NCI-H774 (cell line): ENCODE results near the gene CTAG1A.
"Not testable (repeated sequence)": the region's sequence is repeated elsewhere in the genome, so short reads cannot be mapped to it uniquely, and the experiment has no call there.

Source experiments
- DNase-seq: peaks from one replicate; lab custom pipeline; 2025; lab: John Stamatoyannopoulos, UW

The CTAG1A gene

DNA sequence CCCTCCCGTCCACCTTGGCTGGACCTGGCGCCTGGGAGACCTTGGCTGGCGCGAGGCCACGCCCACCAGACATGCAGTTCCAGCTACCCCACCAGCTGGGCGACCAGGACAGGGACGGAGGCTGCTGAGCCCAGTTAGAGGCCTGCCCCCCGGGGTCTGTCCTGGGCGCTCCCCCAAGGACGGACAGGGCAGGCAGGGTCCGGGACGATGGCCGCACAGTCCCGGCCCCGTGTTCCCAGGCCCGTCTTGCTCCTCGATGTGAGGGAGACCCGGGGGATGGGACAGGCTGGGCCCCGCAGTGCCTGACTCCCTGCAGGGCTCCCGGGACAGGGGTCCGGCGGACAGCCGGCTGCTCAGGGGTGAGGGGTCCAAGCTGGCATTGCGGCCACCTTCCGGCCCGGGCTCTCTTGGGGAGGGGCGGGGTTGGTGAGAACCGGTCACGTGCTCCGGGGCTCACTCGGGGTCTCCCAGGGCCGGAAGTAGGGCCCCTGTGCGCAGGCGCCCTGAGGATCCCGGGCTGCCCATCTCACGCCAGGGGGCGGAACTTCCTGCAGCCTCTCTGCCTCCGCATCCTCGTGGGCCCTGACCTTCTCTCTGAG is at the start of gene CTAG1A:
CTAG1A (plus strand) TSS at position 549 of the 599 bp plus-strand sequence. CDS start 74 bp downstream, outside the sequence.
- not testable (repeated sequence) for DNase-seq

DNA sequence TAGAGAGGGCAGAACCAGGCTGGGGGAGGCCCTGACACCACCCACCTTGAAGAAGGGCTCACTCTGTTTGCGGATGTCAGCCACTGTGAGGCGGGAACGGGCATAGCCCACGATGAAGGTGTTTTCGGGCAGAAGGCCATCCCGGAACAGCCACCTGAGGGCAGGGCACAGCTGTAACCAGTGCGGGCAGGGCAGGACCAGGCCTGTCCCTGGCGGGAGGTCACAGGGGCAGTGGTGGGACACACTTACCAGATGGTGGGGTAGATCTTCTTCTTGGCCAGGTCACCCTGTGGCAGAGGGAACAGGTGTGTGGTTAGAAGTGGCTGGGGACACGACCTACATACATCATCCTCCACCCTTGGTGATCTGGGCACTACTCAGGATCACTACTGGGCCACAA is 49.0 kb upstream of the CTAG1A start:
- DNase-seq, result no peak

DNA sequence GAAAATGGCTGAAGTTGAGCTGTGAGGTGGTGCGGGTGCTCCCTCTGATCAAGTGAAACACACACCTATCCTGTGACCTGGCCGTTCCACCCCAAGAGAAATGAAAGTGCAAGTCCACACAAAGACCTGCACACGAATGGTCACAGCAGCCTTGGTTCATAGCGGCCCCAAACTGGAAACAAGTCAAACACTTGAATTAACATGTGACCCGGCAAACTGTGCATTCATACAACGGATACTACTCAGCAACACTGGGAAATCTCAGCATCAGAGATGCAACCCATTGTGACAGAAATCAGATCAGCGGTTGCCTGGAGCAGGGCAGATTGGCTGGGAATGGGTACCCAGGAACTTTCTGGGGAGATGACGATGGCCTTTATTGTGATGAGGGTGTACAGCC is 45.9 kb upstream of the CTAG1A start:
- DNase-seq, result no peak

DNA sequence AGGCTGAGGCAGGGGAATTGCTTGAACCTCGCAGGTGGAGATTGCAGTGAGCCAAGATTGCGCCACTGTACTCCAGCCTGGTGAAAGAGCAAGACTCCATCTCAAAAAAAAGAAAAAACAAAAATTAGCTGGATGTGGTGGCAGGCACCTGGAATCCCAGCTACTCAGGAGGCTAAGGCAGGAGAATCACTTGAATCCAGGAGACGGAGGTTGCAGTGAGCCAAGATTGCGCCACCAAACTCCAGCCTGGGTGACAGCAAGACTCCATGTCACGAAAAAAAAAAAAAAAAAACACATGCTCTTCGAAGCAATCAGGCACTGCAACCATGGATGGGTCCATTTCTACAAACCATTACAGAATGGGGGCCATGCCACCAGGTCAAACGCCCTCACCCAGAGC is 44.6 kb upstream of the CTAG1A start:
- not testable (repeated sequence) for DNase-seq

DNA sequence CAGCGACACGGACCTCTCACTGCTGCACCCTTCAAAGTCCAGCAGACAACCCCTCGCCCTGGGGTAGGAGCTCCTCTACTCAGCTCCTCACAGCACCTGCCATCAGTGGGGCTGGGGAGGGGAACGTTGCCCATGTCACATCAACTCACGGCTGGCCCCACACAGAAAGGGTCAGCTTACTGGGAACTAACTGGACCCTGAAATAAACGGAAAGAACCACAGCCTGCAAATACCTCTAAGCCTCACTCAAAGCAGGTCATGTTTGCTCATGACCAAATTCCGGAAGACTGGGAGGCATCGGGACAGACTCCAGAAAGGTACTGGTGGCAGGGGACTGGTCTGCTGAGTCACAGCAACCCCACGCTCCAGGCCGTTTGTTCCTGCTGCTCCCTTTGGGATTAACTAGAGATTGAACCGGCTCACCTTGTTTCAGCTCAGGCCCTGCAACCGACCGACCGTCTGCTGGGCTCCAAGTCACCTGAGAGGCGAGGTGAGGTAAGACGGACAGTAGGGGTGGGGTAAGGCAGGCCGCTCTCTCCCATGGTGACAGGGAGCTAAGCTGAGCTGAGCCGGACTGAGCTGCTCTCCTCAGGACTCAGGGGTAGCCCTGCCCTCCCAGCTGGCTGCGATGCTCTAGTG is 43.9 kb upstream of the CTAG1A start:
- no peak for DNase-seq

DNA sequence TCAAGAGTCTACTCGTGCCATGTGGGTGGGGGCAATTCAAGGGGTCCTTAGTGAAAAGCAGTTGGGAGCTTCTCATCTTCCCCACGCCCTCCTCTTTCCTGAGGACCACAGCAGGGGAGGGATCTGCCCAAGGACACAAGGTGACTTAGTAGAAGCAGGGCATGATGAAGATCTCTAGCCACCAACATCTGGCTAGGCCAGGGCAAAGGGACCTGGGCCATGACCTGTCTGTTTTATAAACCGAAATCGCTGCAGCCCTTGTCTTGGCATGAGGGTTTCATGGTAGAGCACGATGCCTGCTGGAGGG is 43.4 kb upstream of the CTAG1A start:
- DNase-seq, result no peak

DNA sequence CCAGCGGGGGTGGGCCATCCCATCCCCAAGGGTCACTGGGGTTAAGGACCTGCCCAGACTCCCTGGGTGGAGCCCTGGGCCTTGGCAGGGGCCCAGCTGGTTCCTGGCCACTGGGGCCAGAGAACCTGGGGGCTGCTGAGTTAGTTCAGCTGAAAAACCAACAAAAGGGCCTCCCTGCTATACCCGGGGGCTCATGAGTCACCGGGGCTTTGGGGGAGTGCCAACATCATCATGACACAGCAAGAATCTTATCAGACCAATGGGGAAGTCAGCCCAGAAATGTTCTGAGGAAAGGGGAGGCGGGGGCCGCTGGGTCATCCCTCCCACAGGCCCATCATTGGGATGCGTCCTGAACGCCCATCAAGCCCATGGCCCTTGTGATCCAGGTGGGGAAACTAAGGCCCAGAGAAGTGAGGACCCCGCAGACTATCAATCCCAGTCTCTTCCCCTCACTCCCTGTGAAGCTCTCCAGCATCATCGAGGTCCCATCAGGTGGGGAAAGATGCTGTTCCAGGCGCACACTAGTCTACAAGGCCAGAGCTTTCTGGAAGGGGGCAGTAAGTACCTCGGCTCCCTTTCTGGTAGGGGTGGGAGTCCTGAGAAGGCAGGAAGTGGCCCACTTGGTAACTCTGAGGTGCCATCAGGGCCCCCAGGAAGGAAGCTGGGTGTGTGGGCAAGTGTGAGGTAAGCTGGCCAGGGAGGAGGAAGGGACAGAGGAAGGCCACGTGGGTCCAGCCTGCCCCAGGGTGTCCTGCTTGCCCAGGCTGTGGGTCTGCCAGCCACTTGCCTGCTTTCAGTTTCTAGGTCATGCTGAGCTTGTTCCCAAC is 42.8 kb upstream of the CTAG1A start:
- DNase-seq, result no peak

DNA sequence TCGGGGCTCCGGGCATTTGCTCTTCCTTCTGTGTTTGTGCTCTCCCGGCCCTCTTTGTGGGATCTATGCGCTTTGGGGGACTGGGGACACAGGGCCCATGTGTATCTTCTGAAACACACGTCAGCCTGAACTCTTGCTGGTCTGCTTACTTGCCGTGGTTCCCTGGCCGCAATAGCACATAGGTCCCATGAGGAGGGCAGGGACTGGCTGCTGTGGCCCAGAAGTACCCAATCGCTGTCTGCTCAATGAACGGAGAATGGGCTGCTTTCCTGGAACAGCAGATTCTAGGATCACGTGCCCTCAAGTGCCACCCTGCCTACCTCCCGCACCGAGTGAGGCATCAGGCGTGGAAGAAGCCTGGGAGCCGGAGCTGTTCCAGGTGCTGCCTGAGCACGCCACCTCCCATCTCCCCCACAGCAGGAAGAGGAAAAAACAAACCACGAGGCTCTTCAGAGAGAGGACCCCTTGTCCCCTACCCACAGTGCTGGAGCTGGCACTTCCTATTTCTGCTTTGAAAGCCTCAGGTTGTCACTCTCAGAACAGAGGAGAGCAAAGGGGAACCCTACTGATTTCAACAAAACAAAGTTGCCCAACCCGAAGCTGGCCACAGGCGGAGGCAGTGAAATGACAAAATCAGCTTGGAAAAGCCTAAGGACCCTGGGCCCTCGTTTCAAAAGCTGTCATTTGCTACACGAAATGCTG is 42.1 kb upstream of the CTAG1A start:
- no peak for DNase-seq

DNA sequence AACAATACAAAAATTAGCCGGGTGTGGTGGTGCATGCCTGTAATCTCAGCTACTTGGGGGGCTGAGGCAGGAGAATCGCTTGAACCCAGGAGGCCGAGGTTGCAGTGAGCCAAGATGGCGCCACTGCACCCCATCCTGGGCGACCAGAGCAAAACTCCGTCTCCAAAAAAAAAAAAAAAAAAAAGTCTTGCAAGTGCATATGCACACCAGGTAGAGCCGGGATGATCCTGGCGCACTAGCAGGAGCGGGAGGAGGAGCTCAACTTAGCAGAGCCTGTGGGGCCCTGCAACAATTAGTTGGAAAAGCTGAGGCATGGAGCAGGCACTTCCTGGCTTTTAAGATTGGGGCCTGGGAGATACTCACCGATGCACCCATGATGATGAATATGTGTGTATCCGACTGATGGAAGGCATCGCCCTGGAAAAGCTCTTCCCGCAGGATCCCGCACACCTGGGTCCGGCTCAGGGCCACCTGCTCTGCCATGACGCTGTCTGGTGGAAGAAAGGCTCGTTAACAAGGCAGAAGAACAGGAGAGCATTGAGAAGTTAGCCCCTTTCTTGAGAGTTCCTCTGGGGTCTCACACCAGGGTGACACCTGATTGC is 39.2 kb upstream of the CTAG1A start:
- DNase-seq, result no peak

DNA sequence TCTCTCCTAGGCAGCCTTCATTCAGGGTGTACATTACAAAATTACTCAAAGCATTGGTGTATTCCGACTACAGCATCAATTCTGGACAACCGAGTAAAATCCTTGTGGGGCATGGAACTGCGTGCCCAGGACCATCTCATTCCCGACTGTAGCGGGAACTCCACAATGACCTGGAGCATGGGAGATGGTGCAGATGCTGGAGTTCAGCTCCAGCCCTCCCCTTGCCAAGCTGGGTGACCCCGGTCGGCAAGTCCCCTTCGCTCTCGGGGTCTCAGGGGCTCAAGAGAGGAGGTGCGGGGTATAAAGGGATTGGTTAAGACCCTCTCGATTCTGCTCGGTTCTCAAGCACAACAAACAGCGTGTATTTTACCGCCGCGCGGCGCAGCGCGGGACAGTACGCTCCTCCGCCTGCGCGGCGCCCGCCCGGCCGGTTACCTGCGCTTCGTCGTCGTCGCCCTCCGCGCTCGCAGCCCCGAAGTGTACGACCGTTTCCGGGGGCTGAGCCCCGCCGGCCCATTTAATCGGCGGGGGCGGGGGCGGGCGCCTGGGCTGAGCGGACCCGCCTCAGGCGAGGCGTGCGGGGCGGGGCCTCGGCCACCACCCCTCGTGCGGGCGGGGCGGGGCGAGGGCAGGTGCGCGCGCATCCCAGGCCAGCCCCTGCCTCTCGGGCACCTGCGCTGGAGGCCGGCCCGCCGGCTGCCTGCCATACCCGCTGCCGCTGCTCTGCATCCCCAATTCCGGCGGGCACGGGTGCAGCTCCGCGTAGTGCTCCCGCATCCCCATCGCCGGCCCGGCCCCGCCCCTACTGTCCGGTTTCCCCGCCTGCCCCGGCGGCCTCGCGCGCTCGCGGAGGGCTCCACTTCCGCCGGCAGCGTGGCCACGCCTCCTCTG is 38.3 kb upstream of the CTAG1A start, which contains the start of gene G6PD:
G6PD (minus strand) TSS at position 493 of the 891 bp plus-strand sequence. CDS start 691 bp downstream, outside the sequence.
- peak; percentile 80 for DNase-seq

DNA sequence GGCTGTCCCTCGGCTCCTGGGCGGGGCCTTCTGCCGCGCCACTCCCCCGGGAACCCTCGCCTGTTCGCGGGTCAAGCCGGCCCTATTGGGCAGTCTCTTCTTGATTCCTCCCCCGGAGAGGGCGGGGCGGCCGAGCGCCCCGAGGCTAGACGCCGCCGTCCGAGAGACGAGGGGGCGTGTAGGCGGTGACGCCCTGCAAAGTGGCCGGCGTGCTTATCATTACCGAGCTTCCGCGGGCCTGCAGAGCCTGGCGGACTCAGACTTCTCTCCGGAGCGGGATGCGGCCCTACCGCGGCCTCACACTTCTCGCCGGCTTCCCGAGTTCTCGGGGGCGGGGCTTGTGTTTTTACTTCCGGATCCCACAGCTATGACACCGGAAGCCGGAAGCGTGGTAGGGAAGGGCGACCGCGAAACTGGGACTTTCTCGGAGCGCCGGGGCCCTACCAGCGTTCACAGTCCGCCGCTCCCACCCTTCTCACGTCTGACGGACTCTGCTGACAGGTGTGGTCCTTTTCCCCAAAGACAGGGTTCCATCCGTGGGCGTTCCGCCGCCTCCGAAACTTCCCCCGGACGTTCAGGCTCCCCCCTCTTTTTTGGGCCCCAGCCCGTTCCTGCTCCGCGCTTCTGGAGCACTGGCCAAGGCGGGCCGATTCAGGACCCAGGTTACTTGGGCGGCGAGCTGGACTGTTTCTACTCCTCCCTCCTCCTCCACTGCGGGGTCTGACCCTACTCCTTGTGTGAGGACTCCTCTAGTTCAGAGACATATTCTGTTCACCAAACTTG is 37.5 kb upstream of the CTAG1A start, which contains the start of gene IKBKG:
IKBKG (plus strand) TSS at position 376 of the 783 bp plus-strand sequence. CDS start 4,383 bp downstream, outside the sequence.
- DNase-seq, result peak; percentile 86

DNA sequence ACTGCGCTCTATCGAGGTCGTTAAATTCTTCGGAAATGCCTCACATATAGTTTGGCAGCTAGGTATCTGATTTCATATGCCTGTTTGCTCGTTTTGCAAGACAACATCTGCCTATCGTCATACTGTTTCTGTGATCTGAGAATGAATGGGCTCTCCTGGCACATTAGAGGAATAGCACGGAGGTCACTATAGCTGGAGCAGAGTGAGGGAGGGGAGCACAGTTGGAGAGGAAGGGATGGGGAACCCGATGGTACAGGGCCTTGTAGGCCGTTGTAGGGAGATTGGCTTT is 37.0 kb upstream of the CTAG1A start:
- DNase-seq, result no peak

DNA sequence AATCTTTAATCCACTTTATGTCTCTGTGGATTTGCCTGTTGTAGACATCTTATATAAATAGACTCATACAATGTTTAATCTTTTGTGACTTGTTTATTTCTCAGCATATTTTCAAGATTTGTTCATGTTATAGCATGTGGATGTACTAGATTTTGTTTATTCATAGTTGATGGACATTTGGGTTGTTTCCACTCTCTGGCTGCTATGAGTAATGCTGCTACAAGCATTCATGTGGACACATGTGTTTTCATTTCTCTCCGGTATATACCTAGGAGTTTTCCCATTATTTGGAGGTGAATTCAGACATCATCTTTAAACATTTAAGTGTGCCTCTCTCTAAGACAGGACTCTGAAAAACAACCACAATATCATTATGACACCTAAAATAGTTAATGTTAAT is 35.2 kb upstream of the CTAG1A start:
- DNase-seq, result no peak

DNA sequence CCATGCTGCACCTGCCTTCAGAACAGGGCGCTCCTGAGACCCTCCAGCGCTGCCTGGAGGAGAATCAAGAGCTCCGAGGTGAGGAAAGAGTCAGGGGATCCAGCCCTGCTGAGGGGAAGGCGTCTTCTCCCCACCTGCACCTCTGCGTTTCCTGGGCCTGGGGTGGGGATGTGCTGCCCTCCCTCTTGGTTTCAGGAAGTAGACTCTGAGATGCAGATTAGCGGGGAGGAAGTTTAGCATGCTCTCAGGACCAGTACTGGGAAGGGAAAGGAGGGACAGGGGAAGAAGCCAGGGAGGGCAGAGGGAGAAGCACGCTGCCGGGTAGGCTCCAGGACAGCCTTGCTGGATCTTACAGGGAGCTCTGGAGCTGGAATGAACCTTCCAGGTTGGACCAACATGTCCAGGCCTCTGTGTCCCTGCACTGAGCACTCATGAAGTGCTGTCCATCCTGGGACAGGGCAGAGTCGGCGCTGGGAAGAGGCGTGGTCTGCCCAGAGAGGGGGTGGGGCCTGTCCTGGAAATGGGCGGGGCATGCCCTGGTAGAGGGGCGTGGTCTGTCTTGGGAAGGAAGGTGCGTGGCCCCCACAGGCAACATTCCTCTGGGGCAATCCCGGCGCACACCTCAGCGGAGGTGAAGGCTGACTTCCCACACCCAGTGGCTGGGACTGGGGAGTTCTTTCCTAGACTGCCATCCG is 32.7 kb upstream of the CTAG1A start:
- not testable (repeated sequence) for DNase-seq

DNA sequence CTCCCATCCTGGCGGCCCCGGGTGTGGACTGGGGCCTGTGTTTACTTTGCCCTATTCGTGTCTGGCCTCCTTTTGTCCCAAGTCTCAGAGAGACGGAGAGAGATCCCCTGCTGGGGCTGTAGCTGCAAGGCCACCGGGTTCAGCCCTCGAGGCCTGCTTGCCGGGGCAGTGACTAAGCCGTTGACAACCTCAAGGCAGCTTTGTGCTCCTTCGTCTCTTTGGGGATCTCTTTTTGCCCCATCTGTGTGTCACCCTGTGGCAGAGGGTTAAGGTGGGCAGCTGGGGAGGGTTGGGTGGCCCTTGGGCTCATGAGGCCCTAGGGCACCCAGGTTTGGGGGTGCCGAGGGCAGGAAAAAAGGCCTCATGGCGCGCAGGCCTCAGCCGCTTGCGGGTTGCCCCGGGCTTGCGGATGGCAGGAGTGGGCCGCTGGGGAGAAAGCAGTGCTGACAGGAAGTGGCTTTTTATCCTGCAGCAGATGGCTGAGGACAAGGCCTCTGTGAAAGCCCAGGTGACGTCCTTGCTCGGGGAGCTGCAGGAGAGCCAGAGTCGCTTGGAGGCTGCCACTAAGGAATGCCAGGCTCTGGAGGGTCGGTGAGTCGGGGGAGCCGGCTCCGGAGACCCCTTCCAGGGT is 26.8 kb upstream of the CTAG1A start:
- DNase-seq, result not testable (repeated sequence)

DNA sequence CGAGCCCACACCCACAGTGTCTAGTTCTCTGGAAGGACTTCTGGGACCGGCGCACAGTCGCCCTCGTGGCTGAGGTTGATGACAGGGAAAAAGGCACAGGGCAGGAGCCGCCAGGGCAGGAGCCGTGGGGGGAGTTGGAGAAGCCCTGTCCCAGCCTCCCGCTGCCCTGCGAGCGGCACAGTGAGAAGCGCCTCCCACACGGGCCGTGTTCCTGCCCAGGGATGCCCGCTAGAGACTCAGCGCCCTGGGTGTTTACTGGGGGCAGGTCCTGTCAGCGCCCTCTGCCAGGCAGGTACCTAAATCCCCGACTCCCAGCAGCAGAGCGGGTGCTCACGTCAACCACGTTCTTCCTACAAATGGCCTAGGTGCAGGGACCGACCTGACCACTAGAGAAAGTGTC is 26.0 kb upstream of the CTAG1A start:
- not testable (repeated sequence) for DNase-seq

DNA sequence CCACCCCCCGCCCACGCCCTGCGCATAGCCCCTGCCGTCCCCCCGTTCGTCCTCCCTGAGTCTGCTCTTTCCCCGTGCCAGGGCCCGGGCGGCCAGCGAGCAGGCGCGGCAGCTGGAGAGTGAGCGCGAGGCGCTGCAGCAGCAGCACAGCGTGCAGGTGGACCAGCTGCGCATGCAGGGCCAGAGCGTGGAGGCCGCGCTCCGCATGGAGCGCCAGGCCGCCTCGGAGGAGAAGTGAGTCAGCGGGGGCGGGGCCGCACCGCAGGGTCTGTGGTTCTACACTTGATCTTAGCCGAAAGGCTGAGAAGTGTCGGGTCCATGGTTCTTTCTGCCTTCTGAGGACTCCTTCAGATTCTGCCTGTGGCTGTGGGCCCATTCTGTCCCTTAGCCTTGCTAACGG is 24.6 kb upstream of the CTAG1A start:
- DNase-seq, result not testable (repeated sequence)

DNA sequence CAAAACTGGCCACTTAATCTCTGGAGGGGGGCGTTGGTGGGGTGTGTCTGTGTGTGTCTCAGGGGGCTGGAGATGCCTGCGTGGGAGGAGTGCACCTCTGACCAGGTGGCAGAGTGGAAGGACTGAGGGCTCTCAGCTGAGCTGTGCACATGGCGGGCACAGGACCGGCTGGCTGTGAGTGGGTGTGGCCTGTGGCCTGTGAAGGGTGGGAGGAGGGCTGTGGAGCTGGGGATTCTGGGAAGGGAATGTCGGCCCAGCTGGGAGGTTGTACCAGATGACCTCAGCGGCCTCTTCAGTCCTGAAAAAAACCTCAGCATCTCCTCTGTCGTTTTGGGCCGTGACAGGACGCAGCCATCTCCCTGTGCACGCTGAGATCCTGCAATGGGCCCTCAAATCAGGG is 22.6 kb upstream of the CTAG1A start:
- not testable (repeated sequence) for DNase-seq

DNA sequence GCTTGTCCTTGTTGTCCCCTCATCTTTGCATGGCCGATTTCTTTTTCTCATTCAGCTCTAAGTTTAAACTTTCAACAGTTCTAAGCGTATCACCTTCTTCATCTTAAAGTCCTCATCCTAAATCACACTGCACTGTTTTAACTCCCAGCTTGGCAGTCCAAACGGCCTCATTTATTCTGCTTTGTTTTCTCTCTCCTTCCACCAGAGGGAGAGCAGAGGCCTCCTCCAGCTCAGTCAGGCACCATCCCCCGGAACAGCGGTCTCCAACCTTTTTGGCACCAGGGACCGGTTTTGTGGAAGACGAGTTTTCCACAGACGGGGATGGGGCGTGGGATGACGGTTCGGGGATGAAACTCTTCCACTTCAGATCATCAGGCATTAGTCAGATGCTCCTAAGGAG is 14.6 kb upstream of the CTAG1A start:
- DNase-seq, result not testable (repeated sequence)
